GM13976 (cell line): ENCODE results near the gene SPINK4.

Experiments
- DNase-seq: peaks from one replicate; pipeline ENCODE4 v3.0.0; 2012; ENCODE audit warnings: low spot score
- CTCF ChIP-seq: IDR thresholded peaks from 2 replicates; pipeline ENCODE4 v1.5.1; 2012; ENCODE audit warnings: borderline replicate concordance, mild to moderate bottlenecking; ENCODE audit not compliant: insufficient read depth; ENCODE audit errors: extremely low read depth, missing control alignments, control extremely low read depth
- in situ Hi-C: fragments of 300-500 bp; cut with MboI; formaldehyde crosslinking; loops from one replicate; pipeline ENCODE4 v1.12.0; 2022; ENCODE audit warnings: low sequenced_read_pairs, mixed read lengths, inconsistent platforms; ENCODE audit not compliant: unreplicated experiment

Gene SPINK4

GRCh38 chr9:33289496-33289895 lies 49.5 kb downstream of the SPINK4 start:
- in situ Hi-C loops, result no loop called here
- TF ChIP-seq CTCF, result no peak
- peak; percentile 24 for DNase-seq

- no peak for DNase-seq
- no peak for TF ChIP-seq CTCF
- in situ Hi-C loops, result no loop called here
Observed at GRCh38 chr9:33289936-33290246, 49.9 kb downstream of the SPINK4 start.

GRCh38 chr9:33290247-33291030 lies 50.5 kb downstream of the SPINK4 start, which contains the start of gene NFX1:
TSS of gene NFX1 (plus strand) at chr9:33290516. CDS start at chr9:33290573, 57 bp downstream.
- in situ Hi-C loops, result no loop called here
- TF ChIP-seq CTCF, result no peak
- DNase-seq, result peak; percentile 96

GRCh38 chr9:33291031-33291397 lies 51.0 kb downstream of the SPINK4 start:
- DNase-seq, result no peak
- in situ Hi-C loops, result no loop called here
- TF ChIP-seq CTCF, result no peak

- in situ Hi-C loops, result no loop called here
- no peak for TF ChIP-seq CTCF
- DNase-seq, result no peak
Observed at GRCh38 chr9:33291901-33292300, 51.9 kb downstream of the SPINK4 start.

GRCh38 chr9:33293782-33294181 lies 53.8 kb downstream of the SPINK4 start:
- TF ChIP-seq CTCF, result no peak
- no peak for DNase-seq
- in situ Hi-C loops, result no loop called here
